Hematopoietic multipotent progenitor cell treated with erythropoietin and hydrocortisone succinate and interleukin-3 and kit ligand, for 8 days (in vitro differentiated cells): ENCODE results near the gene PTPRO.

Experiments
- DNase-seq: peaks from one replicate; pipeline ENCODE4 v3.0.0-alpha.2; 2015

PTPRO gene

DNA sequence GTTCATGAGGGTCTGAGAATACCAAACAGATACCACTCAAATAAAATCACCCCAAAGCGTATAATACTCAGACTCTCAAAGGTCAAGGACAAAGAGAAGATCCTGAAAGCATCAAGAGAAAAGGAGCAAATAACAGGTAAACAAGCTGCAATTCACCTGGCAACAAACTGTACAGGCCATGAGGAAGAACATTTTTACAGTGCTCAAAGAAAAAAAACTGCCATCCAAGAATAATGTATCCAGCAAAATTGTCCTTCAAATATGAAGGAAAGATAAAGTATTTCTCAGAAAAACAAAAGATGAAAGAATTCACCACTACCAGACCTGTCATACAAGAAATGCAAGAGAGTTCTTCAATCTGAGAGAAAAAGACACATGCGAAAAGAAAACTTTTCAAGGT, 206.4 kb downstream of the PTPRO start:
- DNase-seq: no peak

- DNase-seq: no peak
These were observed 208.1 kb downstream of the PTPRO start for GRCh38 chr12:15530361-15530760.

- peak; percentile 77 for DNase-seq
These were observed 210.2 kb downstream of the PTPRO start for GRCh38 chr12:15532364-15532977.

DNA sequence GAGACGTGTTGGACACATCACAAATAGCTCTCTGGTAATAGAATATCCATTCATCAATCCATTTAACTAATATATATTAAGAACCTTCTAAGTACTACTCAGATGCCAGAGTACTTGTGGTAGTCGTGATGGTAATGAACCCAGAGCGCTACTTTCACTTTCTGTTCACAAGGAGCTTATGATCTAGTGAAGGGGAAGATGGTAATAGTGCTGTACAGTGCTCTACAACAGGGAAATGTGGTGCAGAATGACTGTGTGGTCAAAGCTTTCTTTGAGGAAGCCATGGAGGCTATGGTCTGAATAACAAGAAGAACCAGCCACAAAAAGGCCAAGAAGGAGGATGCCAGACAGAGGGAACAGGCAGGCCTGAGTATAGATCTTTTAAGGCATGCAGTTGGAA, 212.0 kb downstream of the PTPRO start:
- DNase-seq: no peak

DNA sequence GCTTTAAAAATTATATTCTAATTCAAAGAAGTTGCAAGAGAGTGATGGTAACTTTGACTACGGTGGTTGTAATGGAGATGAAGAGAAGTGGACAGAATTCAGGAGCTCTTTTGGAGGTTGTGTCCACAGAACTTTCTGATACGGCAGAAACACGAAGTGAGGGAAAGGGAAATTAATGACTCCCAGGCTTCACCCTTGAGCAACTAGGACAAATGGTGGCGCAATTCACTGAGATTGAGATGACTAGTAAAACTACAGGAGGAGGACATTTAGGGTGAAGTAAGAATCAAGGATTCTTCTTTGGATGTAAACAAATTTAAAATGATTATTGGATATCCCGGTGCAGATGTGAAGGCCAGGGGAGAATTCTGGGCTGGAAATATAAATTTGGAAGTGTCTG, 212.6 kb downstream of the PTPRO start:
- DNase-seq: no peak

GRCh38 chr12:15535352-15535781, 213.1 kb downstream of the PTPRO start:
- DNase-seq: peak; percentile 52

DNA sequence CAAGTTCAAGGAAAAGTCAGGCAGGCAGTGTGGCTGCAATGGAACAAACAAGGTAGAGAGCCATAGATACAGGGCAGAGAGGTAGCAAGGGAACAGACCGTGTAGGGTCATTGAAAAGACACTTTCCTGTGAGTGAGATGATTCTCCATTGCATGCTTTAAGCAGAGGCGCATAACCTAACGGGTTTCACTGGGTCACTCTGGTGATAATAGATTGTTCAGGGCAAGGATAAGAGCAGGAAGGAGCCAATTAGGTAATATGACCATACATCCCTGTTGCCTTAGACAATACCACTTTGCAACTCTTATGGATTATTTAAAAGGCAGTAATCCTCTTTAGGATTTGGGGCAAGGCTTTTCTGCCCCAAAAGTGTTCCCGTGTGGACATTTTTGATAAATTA, 214.1 kb downstream of the PTPRO start:
- DNase-seq: no peak

GRCh38 chr12:15538881-15539280, 216.6 kb downstream of the PTPRO start:
- DNase-seq: no peak

- DNase-seq: no peak
These were observed 217.7 kb downstream of the PTPRO start for GRCh38 chr12:15540005-15540404.

DNA sequence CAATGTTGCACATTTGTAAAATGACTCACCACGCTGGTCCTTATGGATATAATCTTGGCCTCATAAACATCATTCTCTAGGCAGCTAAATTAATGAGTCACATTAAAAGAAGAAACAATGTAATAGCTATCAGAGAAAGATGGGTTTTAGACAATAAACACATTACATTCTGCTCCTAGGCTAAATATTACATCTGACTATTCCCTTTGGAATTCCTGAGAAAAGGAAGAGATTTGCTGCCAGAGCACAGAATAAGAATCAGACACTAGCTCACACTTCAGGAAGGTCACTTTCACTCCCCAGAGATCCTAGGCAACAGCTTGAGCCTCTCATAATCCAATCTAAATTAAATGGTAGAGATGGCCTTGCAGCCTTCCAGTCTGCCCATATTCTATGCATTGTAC, 218.2 kb downstream of the PTPRO start:
- DNase-seq: no peak

DNA sequence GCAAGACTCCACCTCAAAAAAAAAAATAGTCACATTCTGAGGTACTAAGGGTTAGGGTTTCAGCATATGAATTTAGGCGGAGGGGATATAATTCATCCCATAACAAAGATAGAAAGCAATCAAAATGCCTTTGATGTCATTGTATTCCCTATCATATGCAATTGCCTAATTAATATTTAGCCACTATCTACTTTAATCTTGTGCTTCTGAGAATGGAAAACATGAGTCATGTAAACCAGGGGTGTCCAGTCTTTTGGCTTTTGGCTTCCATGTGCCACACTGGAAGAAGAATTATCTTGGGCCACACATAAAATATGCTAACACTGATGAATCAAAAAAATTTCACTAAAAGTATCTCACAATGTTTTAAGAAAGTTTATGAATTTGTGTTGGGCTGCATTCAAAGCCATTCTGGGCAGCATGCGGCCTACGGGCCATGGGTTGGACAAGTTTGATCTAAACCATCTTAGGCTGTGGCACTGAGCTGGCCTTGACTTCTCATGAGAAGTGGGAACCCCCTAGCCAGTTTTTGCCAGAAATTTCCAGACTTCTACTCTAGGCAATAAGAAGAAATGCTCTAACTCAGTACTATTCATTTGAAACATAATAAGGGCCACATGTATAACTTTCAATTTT, 219.8 kb downstream of the PTPRO start:
- DNase-seq: no peak

- no peak for DNase-seq
These were observed 221.0 kb downstream of the PTPRO start for GRCh38 chr12:15543347-15543746.

DNA sequence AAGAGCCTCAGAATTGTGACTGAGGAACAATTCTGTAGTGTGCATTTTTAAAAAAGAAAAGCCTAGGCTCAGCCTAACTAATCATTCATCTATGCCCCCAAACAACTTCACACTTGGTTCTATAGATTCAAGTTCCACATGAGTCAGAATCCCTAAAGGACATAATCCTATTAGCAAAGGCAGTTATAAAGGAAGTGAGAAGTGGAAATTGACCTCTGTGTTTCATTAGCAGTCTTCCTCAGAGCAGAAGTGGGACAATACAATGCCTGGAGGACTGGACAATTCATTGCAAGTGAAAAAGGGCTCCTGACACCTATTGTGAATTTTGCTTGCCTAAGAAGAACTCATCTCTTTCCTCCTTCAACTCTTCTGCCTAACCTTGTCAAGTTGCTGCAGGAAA, 222.3 kb downstream of the PTPRO start:
- DNase-seq: no peak

GRCh38 chr12:15545334-15545733, 223.0 kb downstream of the PTPRO start:
- no peak for DNase-seq

- no peak for DNase-seq
These were observed 223.9 kb downstream of the PTPRO start for GRCh38 chr12:15546102-15546701.

- DNase-seq: no peak
These were observed 224.8 kb downstream of the PTPRO start for GRCh38 chr12:15547063-15547462.

- DNase-seq: no peak
These were observed 225.4 kb downstream of the PTPRO start for GRCh38 chr12:15547691-15548090.

GRCh38 chr12:15550793-15551192, 228.5 kb downstream of the PTPRO start:
- DNase-seq: no peak

DNA sequence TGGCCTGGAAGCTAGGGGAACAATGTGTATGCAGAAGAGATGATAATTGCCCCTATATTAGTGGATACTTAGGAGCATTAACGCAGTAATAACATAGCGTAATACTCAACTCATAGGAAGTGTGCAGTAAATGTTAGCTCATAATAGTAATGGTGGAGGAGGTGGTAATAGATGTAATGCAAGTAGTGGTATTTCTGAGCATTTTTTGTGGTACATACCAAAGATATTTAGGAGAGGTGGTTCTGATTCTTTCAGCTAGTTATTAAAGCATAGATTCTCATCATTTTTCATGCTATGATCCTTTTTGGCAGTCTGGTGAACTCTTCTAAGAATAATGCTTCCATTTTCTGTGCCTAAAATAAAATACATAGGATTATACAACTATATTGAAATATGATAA, 233.1 kb downstream of the PTPRO start:
- no peak for DNase-seq

DNA sequence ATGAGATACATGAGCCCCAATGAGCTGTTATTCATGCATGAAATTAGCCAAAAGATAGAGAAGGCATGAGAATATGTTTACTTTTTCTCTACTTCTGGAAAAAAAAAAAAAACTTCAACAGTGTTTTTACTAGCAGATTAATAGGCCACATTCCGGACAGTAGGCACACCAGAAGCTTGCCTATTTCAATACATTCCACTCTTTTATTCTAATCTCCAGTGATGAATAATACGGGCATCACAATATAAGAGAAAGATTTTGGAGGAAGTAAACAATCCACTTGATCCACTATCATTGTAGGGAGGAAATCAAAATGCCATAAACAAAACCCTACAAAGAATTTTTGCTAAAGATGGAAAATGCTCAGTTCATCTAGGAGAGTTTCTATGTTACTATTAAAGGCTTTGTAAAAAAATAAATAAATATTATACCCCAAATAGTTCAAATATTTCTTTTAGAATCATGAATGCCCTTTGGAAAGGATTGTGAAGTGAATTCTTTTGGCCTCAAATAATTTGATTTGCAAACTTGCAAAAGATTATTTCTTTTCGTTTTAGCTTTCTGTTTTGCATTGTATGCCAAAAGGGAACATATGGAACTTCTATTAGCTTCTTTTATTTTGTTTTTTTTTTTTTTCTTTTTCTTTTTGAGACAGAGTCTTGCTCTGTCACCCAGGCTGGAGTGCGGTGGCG, 234.2 kb downstream of the PTPRO start:
- no peak for DNase-seq

- DNase-seq: no peak
These were observed 236.7 kb downstream of the PTPRO start for GRCh38 chr12:15558915-15559528.

DNA sequence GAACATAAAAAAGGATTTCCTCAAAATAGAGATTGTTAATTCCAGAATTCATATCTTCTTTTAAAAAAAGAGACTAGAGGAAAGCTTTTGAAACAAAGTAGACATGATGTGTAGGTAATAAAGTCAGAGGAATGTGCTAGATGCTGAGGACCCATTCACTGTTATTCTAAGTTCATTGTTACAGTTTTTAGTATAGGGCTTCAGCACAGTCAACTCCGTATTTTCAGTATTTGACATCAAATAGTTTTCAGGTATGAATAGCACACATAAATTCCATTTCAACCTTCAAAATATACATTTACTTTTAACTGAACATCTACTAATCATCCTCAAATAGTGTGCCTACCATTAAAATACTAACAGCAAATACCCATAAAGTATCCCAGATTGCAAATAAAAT, 239.1 kb downstream of the PTPRO start:
- DNase-seq: no peak

GRCh38 chr12:15562263-15562662, 240.0 kb downstream of the PTPRO start:
- DNase-seq: no peak

GRCh38 chr12:15563663-15564062, 241.4 kb downstream of the PTPRO start:
- DNase-seq: no peak
